HCT116 (cell line): ENCODE results near the gene ZNF792.

Source experiments
- JUND ChIP-seq: IDR thresholded peaks from 2 replicates; pipeline ENCODE4 v1.6.1; 2012
- POLR2A ChIP-seq: IDR thresholded peaks from 2 replicates; pipeline ENCODE4 v1.7.0; 2011; ENCODE audit warnings: borderline replicate concordance; ENCODE audit not compliant: insufficient read depth, insufficient read length; ENCODE audit errors: extremely low read depth
- ZFX ChIP-seq: fragments of 450-650 bp; IDR thresholded peaks from 2 replicates; pipeline ENCODE4 v1.6.1; 2017
- TF ChIP-seq, protein P1 (sequence below), 3 experiments: fragments of 200-600 bp in 1 of 3; sonication (generic) in 1 of 3; IDR thresholded peaks in 2 of 3; conservative IDR thresholded peaks in 1 of 3; 2 replicates each; pipeline ENCODE4 v1.5.1; 2012 to 2017; ENCODE audit warnings: low read depth in 2 of 3, low read length in 2 of 3, antibody characterized with exemption in 1 of 3, borderline replicate concordance in 1 of 3, control low read depth in 1 of 3, mild to moderate bottlenecking in 1 of 3, mixed read lengths in 1 of 3, mixed run types in 1 of 3, moderate library complexity in 1 of 3; ENCODE audit not compliant: insufficient read depth in 1 of 3
- TF ChIP-seq, protein P2 (sequence below): IDR thresholded peaks from 2 replicates; pipeline ENCODE4 v1.6.1; 2012; ENCODE audit warnings: low read depth

DNA sequence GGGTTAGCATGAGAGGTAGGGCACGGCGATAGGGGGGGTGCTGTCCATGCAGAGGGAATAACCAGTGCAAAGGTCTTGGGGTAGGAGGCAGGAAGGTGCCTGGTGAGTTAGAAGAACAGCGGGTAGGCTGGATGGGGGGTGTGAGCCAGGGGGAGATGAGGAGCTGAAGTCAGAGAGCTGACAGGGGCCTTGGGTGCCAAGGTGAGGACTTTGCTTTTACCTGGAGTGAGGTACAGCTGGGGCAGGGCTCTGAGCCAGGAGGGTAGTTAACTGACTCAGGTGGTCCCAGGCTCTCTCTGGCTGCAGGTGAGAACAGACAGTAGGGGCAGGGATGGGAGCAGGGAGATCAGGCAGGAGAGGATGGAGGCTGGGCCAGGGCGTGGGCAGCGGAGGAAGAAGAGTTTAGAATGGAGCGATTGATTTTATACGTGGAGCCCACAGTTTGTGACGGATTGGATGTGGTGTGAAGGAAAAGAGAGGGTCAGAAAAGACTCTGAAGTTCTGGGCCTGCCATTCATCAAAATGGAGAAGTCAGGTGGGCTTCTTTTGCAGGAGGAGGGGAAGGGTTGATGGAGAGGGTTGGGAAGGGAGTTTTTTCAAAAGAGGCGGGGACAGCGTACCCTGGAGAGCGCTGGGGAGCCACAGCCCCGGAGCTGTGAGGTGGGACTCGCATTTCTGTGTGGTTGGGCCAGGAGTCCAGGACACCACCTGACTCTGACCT lies 34.9 kb upstream of the ZNF792 start:
- TF ChIP-seq, protein P1, sequence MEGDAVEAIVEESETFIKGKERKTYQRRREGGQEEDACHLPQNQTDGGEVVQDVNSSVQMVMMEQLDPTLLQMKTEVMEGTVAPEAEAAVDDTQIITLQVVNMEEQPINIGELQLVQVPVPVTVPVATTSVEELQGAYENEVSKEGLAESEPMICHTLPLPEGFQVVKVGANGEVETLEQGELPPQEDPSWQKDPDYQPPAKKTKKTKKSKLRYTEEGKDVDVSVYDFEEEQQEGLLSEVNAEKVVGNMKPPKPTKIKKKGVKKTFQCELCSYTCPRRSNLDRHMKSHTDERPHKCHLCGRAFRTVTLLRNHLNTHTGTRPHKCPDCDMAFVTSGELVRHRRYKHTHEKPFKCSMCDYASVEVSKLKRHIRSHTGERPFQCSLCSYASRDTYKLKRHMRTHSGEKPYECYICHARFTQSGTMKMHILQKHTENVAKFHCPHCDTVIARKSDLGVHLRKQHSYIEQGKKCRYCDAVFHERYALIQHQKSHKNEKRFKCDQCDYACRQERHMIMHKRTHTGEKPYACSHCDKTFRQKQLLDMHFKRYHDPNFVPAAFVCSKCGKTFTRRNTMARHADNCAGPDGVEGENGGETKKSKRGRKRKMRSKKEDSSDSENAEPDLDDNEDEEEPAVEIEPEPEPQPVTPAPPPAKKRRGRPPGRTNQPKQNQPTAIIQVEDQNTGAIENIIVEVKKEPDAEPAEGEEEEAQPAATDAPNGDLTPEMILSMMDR (IDR thresholded peaks at IDR 0.05 in 2 of 3, conservative IDR thresholded peaks at IDR 0.05 in 1 of 3; ENCODE audit: borderline replicate concordance in 1 of 3, insufficient read depth in 1 of 3, low read depth in 2 of 3, low read length in 2 of 3) = no peak
- no peak for TF ChIP-seq JUND
- no peak for TF ChIP-seq POLR2A
- TF ChIP-seq, protein P2, sequence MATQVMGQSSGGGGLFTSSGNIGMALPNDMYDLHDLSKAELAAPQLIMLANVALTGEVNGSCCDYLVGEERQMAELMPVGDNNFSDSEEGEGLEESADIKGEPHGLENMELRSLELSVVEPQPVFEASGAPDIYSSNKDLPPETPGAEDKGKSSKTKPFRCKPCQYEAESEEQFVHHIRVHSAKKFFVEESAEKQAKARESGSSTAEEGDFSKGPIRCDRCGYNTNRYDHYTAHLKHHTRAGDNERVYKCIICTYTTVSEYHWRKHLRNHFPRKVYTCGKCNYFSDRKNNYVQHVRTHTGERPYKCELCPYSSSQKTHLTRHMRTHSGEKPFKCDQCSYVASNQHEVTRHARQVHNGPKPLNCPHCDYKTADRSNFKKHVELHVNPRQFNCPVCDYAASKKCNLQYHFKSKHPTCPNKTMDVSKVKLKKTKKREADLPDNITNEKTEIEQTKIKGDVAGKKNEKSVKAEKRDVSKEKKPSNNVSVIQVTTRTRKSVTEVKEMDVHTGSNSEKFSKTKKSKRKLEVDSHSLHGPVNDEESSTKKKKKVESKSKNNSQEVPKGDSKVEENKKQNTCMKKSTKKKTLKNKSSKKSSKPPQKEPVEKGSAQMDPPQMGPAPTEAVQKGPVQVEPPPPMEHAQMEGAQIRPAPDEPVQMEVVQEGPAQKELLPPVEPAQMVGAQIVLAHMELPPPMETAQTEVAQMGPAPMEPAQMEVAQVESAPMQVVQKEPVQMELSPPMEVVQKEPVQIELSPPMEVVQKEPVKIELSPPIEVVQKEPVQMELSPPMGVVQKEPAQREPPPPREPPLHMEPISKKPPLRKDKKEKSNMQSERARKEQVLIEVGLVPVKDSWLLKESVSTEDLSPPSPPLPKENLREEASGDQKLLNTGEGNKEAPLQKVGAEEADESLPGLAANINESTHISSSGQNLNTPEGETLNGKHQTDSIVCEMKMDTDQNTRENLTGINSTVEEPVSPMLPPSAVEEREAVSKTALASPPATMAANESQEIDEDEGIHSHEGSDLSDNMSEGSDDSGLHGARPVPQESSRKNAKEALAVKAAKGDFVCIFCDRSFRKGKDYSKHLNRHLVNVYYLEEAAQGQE = no peak
- TF ChIP-seq ZFX = no peak
